RWPE1 (cell line): ENCODE results near the gene PDE11A.

ENCODE experiments used
- CTCF ChIA-PET: fragments of 350-600 bp; sonication (Branson Sonifier 250); formaldehyde crosslinking; extraction: SDS; loops from one replicate; lab custom pipeline; 2021; lab: Yijun Ruan, JAX
- POLR2A ChIA-PET: fragments of 400-600 bp; formaldehyde crosslinking; extraction: SDS; loops from one replicate; lab custom pipeline; 2020; ENCODE audit warnings: antibody characterized with exemption; ENCODE audit not compliant: low non-redundant PET; lab: Yijun Ruan, JAX
- DNase-seq: peaks from one replicate; pipeline ENCODE4 v3.0.0; 2012; ENCODE audit warnings: low spot score
- H3K27ac ChIP-seq: fragments of 450-650 bp; 2 replicates; pipeline ENCODE4 v1.5.1; 2017
- CTCF ChIP-seq: fragments of 450-650 bp; conservative IDR thresholded peaks from 2 replicates; pipeline ENCODE4 v1.5.1; 2017; ENCODE audit warnings: low read depth, mild to moderate bottlenecking

PDE11A gene

GRCh38 chr2:177753682-177754491 is 318.7 kb downstream of the PDE11A start:
- TF ChIP-seq CTCF, result no peak
- no peak for DNase-seq
- ChIA-PET POLR2A (no interaction called here), CTCF (interaction anchor here (0.7 kb wide), 1 partner anchor 35 kb away, joined by 3 read pairs; no protein-coding TSS in a partner anchor)
- no peak overlapping the region for H3K27ac ChIP-seq

- CTCF ChIA-PET, result no interaction called here
- TF ChIP-seq CTCF, result no peak
- POLR2A ChIA-PET, result no interaction called here
- DNase-seq, result no peak
- no peak overlapping the region for H3K27ac ChIP-seq
Observed at GRCh38 chr2:177748360-177748759, 324.2 kb downstream of the PDE11A start.

- DNase-seq, result no peak
- no peak for TF ChIP-seq CTCF
- ChIA-PET CTCF (no interaction called here), POLR2A (no interaction called here)
- H3K27ac ChIP-seq, result no peak overlapping the region
Observed at GRCh38 chr2:177747384-177747783, 325.2 kb downstream of the PDE11A start.

- H3K27ac ChIP-seq, result no peak overlapping the region
- ChIA-PET POLR2A (no interaction called here), CTCF (no interaction called here)
- no peak for DNase-seq
- no peak for TF ChIP-seq CTCF
Observed at GRCh38 chr2:177746358-177746757, 326.2 kb downstream of the PDE11A start.

GRCh38 chr2:177745531-177745930 is 327.0 kb downstream of the PDE11A start:
- ChIA-PET CTCF (no interaction called here), POLR2A (no interaction called here)
- no peak for TF ChIP-seq CTCF
- no peak overlapping the region for H3K27ac ChIP-seq
- DNase-seq, result no peak

GRCh38 chr2:177742851-177743250 is 329.7 kb downstream of the PDE11A start:
- POLR2A ChIA-PET, result no interaction called here
- H3K27ac ChIP-seq, result no peak overlapping the region
- TF ChIP-seq CTCF, result no peak
- CTCF ChIA-PET, result interaction anchor here (0.5 kb wide), 2 partner anchors 479 to 595 kb away, joined by 3 read pairs; no protein-coding TSS in a partner anchor
- DNase-seq, result no peak
